NK-92 treated with Interleukin-12 subunit alpha and Interleukin-12 subunit beta, amount 100 ng/mL, for 24 hours (cell line): ENCODE results near the gene PRR27.
"Not testable (repeated sequence)": the region's sequence is repeated elsewhere in the genome, so short reads cannot be mapped to it uniquely, and the experiment has no call there.

ENCODE experiments used
- DNase-seq: peaks from one replicate; lab custom pipeline; 2025; lab: John Stamatoyannopoulos, UW

Gene PRR27

GRCh38 chr4:70203601-70204000 lies 49.6 kb downstream of the PRR27 start:
- no peak for DNase-seq

GRCh38 chr4:70212752-70213151 lies 58.7 kb downstream of the PRR27 start:
- not testable (repeated sequence) for DNase-seq
